Activated naive CD4-positive, alpha-beta T cell treated with anti-CD3 and anti-CD28 coated beads, Interleukin-2, amount 50 U/mL, for 72 hours (primary cell): ENCODE measurements around the gene LMTK2. TPM values are rescaled to one million over a fixed set of nuclear protein-coding genes. Genes with fewer than 3 reads are reported as not detected.
"Not testable (repeated sequence)": the region's sequence is repeated elsewhere in the genome, so short reads cannot be mapped to it uniquely, and the experiment has no call there.

Experiments used
- ATAC-seq, 2 donors: fragments of 150-1000 bp; cut with Tn5 transposase; 2 replicates each; pipeline ENCODE4 v1.10.0; 2021; ENCODE audit warnings: mild to moderate bottlenecking in 2 of 2, moderate library complexity in 2 of 2
- DNase-seq, 2 donors: peaks; one replicate each; pipeline ENCODE4 v3.0.0; 2021 to 2022; ENCODE audit warnings: low spot score in 2 of 2
- H3K27ac Mint-ChIP-seq, 2 donors: one replicate each; pipeline ENCODE4 v1.8.0; 2022; ENCODE audit warnings: mild to moderate bottlenecking in 2 of 2, mixed read lengths in 2 of 2
- H3K36me3 Mint-ChIP-seq, 2 donors: one replicate each; pipeline ENCODE4 v1.8.0; 2022; ENCODE audit warnings: mixed read lengths in 2 of 2
- H3K9me3 Mint-ChIP-seq, 2 donors: one replicate each; pipeline ENCODE4 v1.8.0; 2022; ENCODE audit warnings: mixed read lengths in 2 of 2
- total RNA-seq, 2 donors: library from RNA; stranded (reverse); gene quantifications; one replicate each; pipeline ENCODE4 v1.2.3, GENCODE V29; 2022

Gene LMTK2
- total RNA-seq, 2 donors from 2014 or later = 10.8 to 14.9 TPM

GRCh38 chr7:98091061-98091460 lies 15.6 kb upstream of the LMTK2 start:
- no peak for ATAC-seq
- no peak overlapping the region for H3K27ac Mint-ChIP-seq
- peaks cover 0 to 7% of the 10 kb centered on the region in 2 donors for H3K36me3 Mint-ChIP-seq
- DNase-seq = no peak
- H3K9me3 Mint-ChIP-seq = peaks cover 9 to 12% of the 10 kb centered on the region in 2 donors

GRCh38 chr7:98091523-98091922 lies 15.1 kb upstream of the LMTK2 start:
- ATAC-seq (no peak), DNase-seq (no peak)
- peaks cover 3 to 7% of the 10 kb centered on the region in 2 donors for H3K36me3 Mint-ChIP-seq
- H3K9me3 Mint-ChIP-seq = peaks cover 9 to 13% of the 10 kb centered on the region in 2 donors
- no peak overlapping the region for H3K27ac Mint-ChIP-seq

- ATAC-seq (no peak), DNase-seq (no peak)
- Mint-ChIP-seq H3K9me3 (peaks cover 29 to 39% of the 10 kb centered on the region in 2 donors), H3K27ac (no peak overlapping the region), H3K36me3 (peaks cover 24 to 28% of the 10 kb centered on the region in 2 donors)
Measured at GRCh38 chr7:98097042-98097645, 9.5 kb upstream of the LMTK2 start.

- peaks cover 25 to 40% of the 10 kb centered on the region in 2 donors for H3K9me3 Mint-ChIP-seq
- no peak overlapping the region for H3K27ac Mint-ChIP-seq
- no peak for DNase-seq
- ATAC-seq = no peak
- H3K36me3 Mint-ChIP-seq = peaks cover 24 to 28% of the 10 kb centered on the region in 2 donors
Measured at GRCh38 chr7:98100088-98100487, 6.6 kb upstream of the LMTK2 start.

- Mint-ChIP-seq H3K9me3 (peaks cover 15 to 24% of the 10 kb centered on the region in 2 donors), H3K27ac (no peak overlapping the region), H3K36me3 (peaks cover 13 to 19% of the 10 kb centered on the region in 2 donors)
- DNase-seq (no peak), ATAC-seq (no peak)
Measured at GRCh38 chr7:98102170-98102569, 4.5 kb upstream of the LMTK2 start.

- Mint-ChIP-seq H3K27ac (peak overlapping the region; percentile 91 to 94), H3K36me3 (peaks cover 0 to 5% of the 10 kb centered on the region in 2 donors), H3K9me3 (peaks cover 0 to 5% of the 10 kb centered on the region in 2 donors)
- peak; percentile 22 to 64 for DNase-seq
- ATAC-seq = peak; percentile 65 to 77
Measured at GRCh38 chr7:98105942-98106544, 619 bp upstream of the LMTK2 start.

GRCh38 chr7:98107313-98107721 lies 655 bp downstream of the LMTK2 start:
- no peak for DNase-seq
- peak in 1 of 2 donors; percentile 1 for ATAC-seq
- Mint-ChIP-seq H3K27ac (peak overlapping the region; percentile 69 to 94), H3K36me3 (no peaks in the 10 kb centered on the region), H3K9me3 (no peaks in the 10 kb centered on the region)

GRCh38 chr7:98110249-98111022 lies 3.8 kb downstream of the LMTK2 start:
- H3K36me3 Mint-ChIP-seq = peaks cover 9 to 11% of the 10 kb centered on the region in 2 donors
- H3K9me3 Mint-ChIP-seq = no peaks in the 10 kb centered on the region
- no peak for DNase-seq
- no peak for ATAC-seq
- H3K27ac Mint-ChIP-seq = no peak overlapping the region

GRCh38 chr7:98112077-98112476 lies 5.4 kb downstream of the LMTK2 start:
- peaks cover 9 to 11% of the 10 kb centered on the region in 2 donors for H3K36me3 Mint-ChIP-seq
- H3K27ac Mint-ChIP-seq = no peak overlapping the region
- no peaks in the 10 kb centered on the region for H3K9me3 Mint-ChIP-seq
- no peak for DNase-seq
- ATAC-seq = no peak

GRCh38 chr7:98115746-98116525 lies 9.3 kb downstream of the LMTK2 start:
- no peak for DNase-seq
- Mint-ChIP-seq H3K27ac (no peak overlapping the region), H3K9me3 (no peaks in the 10 kb centered on the region), H3K36me3 (peaks cover 9 to 11% of the 10 kb centered on the region in 2 donors)
- no peak for ATAC-seq

- no peaks in the 10 kb centered on the region for H3K9me3 Mint-ChIP-seq
- DNase-seq (no peak), ATAC-seq (no peak)
- H3K36me3 Mint-ChIP-seq = peaks cover 9 to 11% of the 10 kb centered on the region in 2 donors
- no peak overlapping the region for H3K27ac Mint-ChIP-seq
Measured at GRCh38 chr7:98116656-98117461, 10.2 kb downstream of the LMTK2 start.

GRCh38 chr7:98119256-98119918 lies 12.7 kb downstream of the LMTK2 start:
- peaks cover 0 to 7% of the 10 kb centered on the region in 2 donors for H3K36me3 Mint-ChIP-seq
- no peak overlapping the region for H3K27ac Mint-ChIP-seq
- no peak for ATAC-seq
- H3K9me3 Mint-ChIP-seq = no peaks in the 10 kb centered on the region
- DNase-seq = no peak

GRCh38 chr7:98120559-98120958 lies 13.9 kb downstream of the LMTK2 start:
- H3K9me3 Mint-ChIP-seq = no peaks in the 10 kb centered on the region
- no peak for ATAC-seq

GRCh38 chr7:98121388-98121787 lies 14.7 kb downstream of the LMTK2 start:
- H3K27ac Mint-ChIP-seq, DNase-seq, H3K9me3 Mint-ChIP-seq, ATAC-seq, H3K36me3 Mint-ChIP-seq: not testable (repeated sequence)

More at GRCh38 chr7:98120559-98120958, 13.9 kb downstream of the LMTK2 start:
- H3K36me3 Mint-ChIP-seq = no peaks in the 10 kb centered on the region
- no peak for DNase-seq
- no peak overlapping the region for H3K27ac Mint-ChIP-seq

- DNase-seq (no peak), ATAC-seq (no peak)
- Mint-ChIP-seq H3K36me3 (no peaks in the 10 kb centered on the region), H3K27ac (peak overlapping the region in 1 of 2 donors; percentile 16), H3K9me3 (no peaks in the 10 kb centered on the region)
Measured at GRCh38 chr7:98123365-98123696, 16.7 kb downstream of the LMTK2 start.

- no peak for DNase-seq
- Mint-ChIP-seq H3K27ac (no peak overlapping the region), H3K36me3 (no peaks in the 10 kb centered on the region), H3K9me3 (no peaks in the 10 kb centered on the region)
- ATAC-seq = no peak
Measured at GRCh38 chr7:98125759-98126158, 19.1 kb downstream of the LMTK2 start.
